ENCODE results near the gene GPATCH8.

- TF ChIP-seq, protein P1, sequence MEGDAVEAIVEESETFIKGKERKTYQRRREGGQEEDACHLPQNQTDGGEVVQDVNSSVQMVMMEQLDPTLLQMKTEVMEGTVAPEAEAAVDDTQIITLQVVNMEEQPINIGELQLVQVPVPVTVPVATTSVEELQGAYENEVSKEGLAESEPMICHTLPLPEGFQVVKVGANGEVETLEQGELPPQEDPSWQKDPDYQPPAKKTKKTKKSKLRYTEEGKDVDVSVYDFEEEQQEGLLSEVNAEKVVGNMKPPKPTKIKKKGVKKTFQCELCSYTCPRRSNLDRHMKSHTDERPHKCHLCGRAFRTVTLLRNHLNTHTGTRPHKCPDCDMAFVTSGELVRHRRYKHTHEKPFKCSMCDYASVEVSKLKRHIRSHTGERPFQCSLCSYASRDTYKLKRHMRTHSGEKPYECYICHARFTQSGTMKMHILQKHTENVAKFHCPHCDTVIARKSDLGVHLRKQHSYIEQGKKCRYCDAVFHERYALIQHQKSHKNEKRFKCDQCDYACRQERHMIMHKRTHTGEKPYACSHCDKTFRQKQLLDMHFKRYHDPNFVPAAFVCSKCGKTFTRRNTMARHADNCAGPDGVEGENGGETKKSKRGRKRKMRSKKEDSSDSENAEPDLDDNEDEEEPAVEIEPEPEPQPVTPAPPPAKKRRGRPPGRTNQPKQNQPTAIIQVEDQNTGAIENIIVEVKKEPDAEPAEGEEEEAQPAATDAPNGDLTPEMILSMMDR (IDR thresholded peaks at IDR 0.05 in 8 of 11, conservative IDR thresholded peaks at IDR 0.05 in 3 of 11) = no peak
- no peak for TF ChIP-seq POLR2A (IDR thresholded peaks at IDR 0.05)
These were observed 16.0 kb downstream of the GPATCH8 start for GRCh38 chr17:44487170-44487569.
